GM18505 (cell line): ENCODE measurements around the gene KLHL13.
"Not testable (repeated sequence)": the region's sequence is repeated elsewhere in the genome, so short reads cannot be mapped to it uniquely, and the experiment has no call there.

Experiments
- ATAC-seq: cut with Tn5 transposase; IDR thresholded peaks from one replicate; pipeline ENCODE4 v1.9.1; 2021; ENCODE audit not compliant: unreplicated experiment
- POLR2A ChIP-seq: IDR thresholded peaks from 4 replicates; pipeline ENCODE4 v1.6.1; 2011; ENCODE audit warnings: borderline replicate concordance; ENCODE audit not compliant: insufficient read depth, insufficient read length; ENCODE audit errors: extremely low read depth

Gene KLHL13

GRCh38 chrX:118058924-118059323, 57.7 kb downstream of the KLHL13 start:
- ATAC-seq: no peak
- no peak for TF ChIP-seq POLR2A

- no peak for ATAC-seq
- no peak for TF ChIP-seq POLR2A
Measured at GRCh38 chrX:118056870-118057269, 59.7 kb downstream of the KLHL13 start.

DNA sequence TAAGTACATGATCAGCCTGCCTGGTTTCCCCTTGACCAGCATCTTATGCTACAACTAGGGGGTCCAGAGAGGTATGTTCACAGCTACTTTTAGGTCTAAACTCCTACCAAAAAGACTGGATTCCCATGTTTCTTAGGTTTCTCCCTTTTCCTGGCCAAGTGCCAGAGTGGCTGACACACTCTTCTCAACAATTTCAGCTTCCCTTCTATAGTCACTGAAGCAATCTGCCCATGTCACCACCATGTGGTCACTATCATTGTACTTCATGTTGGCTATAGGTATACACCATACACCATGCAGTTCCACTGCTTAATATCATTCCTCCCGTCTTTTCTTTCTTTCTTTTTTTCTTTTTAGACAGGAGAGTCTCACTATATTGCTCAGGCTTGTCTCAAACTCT, 66.9 kb downstream of the KLHL13 start:
- ATAC-seq: no peak
- no peak for TF ChIP-seq POLR2A

DNA sequence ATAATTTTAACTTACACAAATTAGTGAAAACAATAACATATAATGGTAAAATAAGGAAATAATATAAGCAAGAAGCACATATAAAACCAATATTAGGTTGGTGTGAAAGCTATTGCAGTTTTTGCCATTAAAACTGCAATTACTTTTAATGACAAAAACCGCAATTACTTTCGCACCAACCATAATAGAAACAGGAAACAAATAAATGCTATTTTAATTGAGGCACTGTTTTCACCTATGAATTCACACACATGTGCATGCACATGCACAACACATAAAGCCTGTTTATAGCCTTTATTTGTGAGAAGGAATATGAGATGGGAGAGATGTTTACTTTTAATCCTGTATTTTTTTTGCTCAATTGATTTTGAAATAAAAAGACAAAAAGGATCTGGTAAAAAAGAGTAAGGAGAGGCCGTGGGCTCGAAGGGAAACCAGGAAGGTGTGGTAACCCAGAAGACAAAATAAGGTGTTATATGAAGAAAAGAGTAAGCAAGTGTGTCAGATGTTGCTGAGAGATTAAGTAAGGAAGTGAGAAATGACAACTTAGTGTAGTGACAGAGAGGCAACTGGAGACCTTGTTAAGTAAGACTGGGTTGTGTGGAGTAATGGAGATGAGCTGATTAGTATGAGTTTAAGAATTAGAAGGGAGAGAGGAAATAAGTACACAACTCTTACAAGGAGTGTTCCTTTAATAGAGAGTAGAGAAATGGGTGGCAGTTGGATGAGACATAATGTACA, 69.0 kb downstream of the KLHL13 start:
- TF ChIP-seq POLR2A: no peak
- ATAC-seq: peak; percentile 64

DNA sequence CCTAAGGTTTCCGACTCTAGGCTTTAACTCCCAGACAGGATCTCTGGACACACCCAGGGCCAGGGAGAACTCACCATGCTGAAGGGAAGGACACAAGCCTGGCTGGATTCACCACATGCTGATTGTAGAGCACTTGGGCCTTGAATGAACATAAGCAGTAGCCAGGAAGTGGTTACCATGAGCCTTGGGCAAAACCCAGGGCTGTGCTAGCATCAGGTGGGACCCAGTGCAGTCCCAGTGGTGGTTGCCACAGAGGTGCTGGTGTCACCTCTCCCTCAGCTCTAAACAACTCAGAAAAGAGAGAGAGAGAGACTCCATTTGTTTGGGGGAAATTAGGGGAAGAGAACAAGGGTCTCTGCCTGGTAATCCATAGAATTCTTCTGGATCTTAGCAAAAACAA, 77.0 kb downstream of the KLHL13 start:
- no peak for TF ChIP-seq POLR2A
- ATAC-seq: no peak

DNA sequence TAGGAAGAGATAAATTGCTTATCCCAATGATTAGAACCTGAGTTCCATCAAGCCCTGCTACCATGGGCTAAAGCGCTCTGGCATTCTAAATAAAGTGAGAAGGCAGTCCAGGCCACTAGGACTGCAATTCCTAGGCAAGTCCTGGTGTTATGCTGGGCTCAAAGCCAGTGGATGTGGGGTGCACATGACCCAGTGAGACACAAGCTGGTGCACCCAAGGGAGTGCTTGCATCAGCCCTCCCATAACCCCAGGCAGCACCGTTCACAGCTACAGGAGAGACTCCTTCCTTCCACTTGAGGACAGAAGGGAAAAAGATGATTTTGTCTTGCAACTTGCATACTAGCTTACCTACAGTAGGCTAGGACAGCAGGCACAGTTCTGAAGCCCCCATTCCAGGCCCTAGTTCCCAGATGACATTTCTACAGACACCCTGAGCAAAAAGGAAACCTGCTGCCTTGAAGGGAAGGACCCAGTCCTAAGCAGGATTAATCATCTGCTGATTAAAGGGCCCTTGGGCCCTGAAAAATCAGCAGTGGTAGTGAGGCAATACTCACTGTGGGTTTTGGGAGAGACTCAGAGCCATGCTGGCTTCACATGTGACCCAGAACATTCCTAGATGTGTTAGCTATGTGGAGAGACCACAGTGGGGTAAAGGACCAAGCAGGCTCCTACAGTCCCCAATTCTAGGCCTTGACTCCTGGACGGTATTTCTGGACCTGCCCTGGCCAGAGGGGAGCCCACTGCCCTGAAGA, 77.8 kb downstream of the KLHL13 start:
- TF ChIP-seq POLR2A: no peak
- no peak for ATAC-seq

GRCh38 chrX:118026631-118027030, 90.0 kb downstream of the KLHL13 start:
- no peak for ATAC-seq
- TF ChIP-seq POLR2A: no peak

DNA sequence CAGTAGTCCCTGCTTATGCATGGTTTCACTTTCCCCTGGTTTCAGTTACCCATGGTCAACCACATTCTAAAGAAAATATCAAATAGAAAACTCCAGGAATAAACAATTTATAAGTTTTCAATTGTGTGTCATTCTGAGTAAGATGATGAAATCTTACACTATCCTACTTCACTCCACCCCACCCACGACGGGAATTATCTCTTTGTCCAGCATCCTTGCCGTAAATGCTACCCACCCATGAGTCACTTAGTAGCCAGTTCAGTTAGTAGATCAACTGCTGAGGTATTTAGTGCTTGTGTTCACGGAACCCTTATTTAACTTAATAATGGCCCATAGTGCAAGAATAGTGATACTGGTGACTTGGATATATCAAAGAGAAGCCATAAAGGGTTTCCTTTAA, 91.4 kb downstream of the KLHL13 start:
- ATAC-seq: no peak

DNA sequence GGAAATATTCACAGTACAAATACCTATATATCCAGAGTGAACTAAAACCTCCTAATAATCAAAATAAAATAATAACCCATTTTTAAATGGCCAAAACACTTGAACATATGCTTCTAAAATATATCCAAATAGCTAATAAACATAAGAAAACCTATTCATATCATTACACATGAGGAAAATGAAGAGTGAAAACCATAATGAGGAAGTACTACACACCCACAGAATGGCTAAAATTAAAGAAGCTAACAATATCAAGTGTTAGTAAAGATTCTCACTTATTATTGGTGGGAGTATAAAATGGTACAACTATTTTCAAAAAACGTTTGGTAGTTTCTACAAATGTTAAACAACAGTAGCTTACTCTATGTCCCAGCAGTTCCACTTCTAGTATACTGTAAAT, 92.1 kb downstream of the KLHL13 start:
- no peak for ATAC-seq
- TF ChIP-seq POLR2A: no peak

More for the DNA sequence above, 91.4 kb downstream of the KLHL13 start:
- TF ChIP-seq POLR2A: no peak

DNA sequence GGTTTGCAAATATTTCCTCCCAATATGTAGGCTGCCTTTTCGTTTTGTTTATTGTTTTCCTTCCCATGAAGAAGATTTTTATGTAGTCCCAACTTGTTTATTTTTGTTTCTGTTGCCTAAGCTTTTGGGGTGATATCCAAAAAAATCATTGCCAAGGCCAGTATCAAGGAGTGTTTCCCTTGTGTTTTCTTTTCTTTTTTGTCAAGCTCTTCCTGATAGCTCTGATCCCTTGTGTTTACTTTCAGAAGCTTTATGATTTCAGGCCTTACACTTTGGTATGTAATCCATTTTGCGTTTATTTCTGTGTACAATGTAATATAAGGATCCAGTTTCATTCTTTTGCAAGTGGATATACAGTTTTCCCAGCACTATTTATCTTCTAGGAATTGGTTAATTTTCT, 93.9 kb downstream of the KLHL13 start:
- ATAC-seq: no peak
- no peak for TF ChIP-seq POLR2A

- TF ChIP-seq POLR2A: no peak
- no peak for ATAC-seq
Measured at GRCh38 chrX:118016422-118016821, 100.2 kb downstream of the KLHL13 start.

GRCh38 chrX:118002417-118002816, 114.2 kb downstream of the KLHL13 start:
- not testable (repeated sequence) for ATAC-seq

- TF ChIP-seq POLR2A: no peak
- ATAC-seq: no peak
Measured at GRCh38 chrX:118000518-118000917, 116.1 kb downstream of the KLHL13 start.

- no peak for ATAC-seq
- TF ChIP-seq POLR2A: no peak
Measured at GRCh38 chrX:117998171-117998570, 118.4 kb downstream of the KLHL13 start.
